ENCODE measurements around the gene HCFC1. TPM values are rescaled to one million over a fixed set of nuclear protein-coding genes. Genes with fewer than 3 reads are reported as not detected.

The HCFC1 gene
- total and polyA plus RNA-seq, 2 of the 8 experiments (the other 6 are each of a cell fraction or from before 2014, with no cell fraction given) = 24.9 to 117 TPM

DNA sequence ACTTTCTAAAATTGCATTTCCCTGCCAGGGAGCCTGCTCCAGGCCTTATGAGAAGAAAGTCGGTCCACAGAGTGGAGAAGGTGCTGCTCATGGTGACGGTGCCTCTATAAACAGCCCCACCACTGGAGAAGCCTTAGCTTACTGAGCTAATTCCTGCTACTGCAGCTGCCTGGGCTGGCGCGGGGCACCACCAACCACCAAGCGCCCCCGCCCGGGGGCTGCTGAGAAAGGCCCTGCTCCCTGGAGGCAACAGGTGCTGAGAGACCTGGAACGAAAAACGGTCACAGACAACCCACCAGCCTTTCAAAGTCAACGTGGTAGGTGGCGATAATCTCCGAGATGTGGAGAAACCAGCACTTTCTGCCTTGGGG, 2.9 kb downstream of the HCFC1 start:
- ChIA-PET POLR2A (ENCODE audit: partially characterized antibody) (interaction anchor here (1.0 to 4.0 kb wide), 12 partner anchors 11 to 191 kb away, joined by 3 to 26 read pairs (median 4); partner anchors contain the start of genes ARHGAP4 and RENBP), CTCF (ENCODE audit: partially characterized antibody) (interaction anchor here (1.1 to 11.2 kb wide), 4 partner anchors 21 to 90 kb away, joined by 4 to 102 read pairs (median 5); partner anchors contain the start of gene RENBP)
- H2BK5ac ChIP-seq (ENCODE audit: low read depth, low read length) = no peak overlapping the region
- H3K4me3 ChIP-seq (ENCODE audit: extremely low read depth in 1 of 4, insufficient read depth in 2 of 4, low read depth in 3 of 4, low read length in 4 of 4) = peak overlapping the region; percentile 64 to 99 (median 82); a peak in 7 of 8 replicates
- no peak overlapping the region for H3K4ac ChIP-seq (replicated peaks; ENCODE audit: insufficient read length, low read depth, low read length)
- peaks cover 44 to 70% of the 10 kb centered on the region in 2 experiments for H3K79me2 ChIP-seq (ENCODE audit: control insufficient read depth in 1 of 2, insufficient read depth in 2 of 2, low read length in 2 of 2)
- H3K23ac ChIP-seq (ENCODE audit: insufficient read length) = no peak overlapping the region
- H2AK5ac ChIP-seq (ENCODE audit: low read depth, low read length) = no peak overlapping the region
- no peaks in the 10 kb centered on the region for H3K27me3 ChIP-seq (replicated peaks in 1 of 4; ENCODE audit: control insufficient read depth in 3 of 4, extremely low read depth in 1 of 4, insufficient read depth in 3 of 4, low read length in 3 of 4)
- no peak overlapping the region for H4K8ac ChIP-seq (ENCODE audit: extremely low read depth, insufficient read depth, low read length)
- H2BK20ac ChIP-seq (ENCODE audit: low read length) = no peak overlapping the region
- H3K9me3 ChIP-seq (ENCODE audit: insufficient read depth in 2 of 2, low read depth in 1 of 2, low read length in 1 of 2) = no peaks in the 10 kb centered on the region
- H3K4me2 ChIP-seq (ENCODE audit: insufficient read depth in 1 of 2, low read depth in 2 of 2, low read length in 2 of 2) = peak overlapping the region; percentile 66 to 85
- no peak overlapping the region for H2AFZ ChIP-seq (ENCODE audit: low read length)
- H2BK120ac ChIP-seq (replicated peaks; ENCODE audit: low read depth, low read length) = no peak overlapping the region
- peaks cover 8% of the 10 kb centered on the region; the same call in 1 of the 2 replicates for H3K23me2 ChIP-seq (ENCODE audit: low read depth, low read length)
- H4K91ac ChIP-seq (replicated peaks; ENCODE audit: insufficient read length, low read length) = no peak overlapping the region
- no peak overlapping the region for H3K14ac ChIP-seq (ENCODE audit: insufficient read length)
- FAIRE-seq (no peak), DNase-seq (ENCODE audit: low read depth in 1 of 2, low spot score in 2 of 2) (no peak)
- H3K9ac ChIP-seq (replicated peaks in 1 of 4; ENCODE audit: extremely low read depth in 1 of 4, low read depth in 3 of 4, low read length in 3 of 4) = no peak overlapping the region
- H3K79me1 ChIP-seq (ENCODE audit: low read depth, low read length) = no peaks in the 10 kb centered on the region; the same call in 1 of the 2 replicates
- H3K36me3 ChIP-seq (ENCODE audit: control insufficient read depth in 2 of 4, insufficient read depth in 4 of 4, low read length in 3 of 4) = 0 out of 8 replicates have a peak, but pooled peaks cover 0 to under 1% (median 0%) of the 10 kb centered on the region in 4 experiments
- H4K20me1 ChIP-seq (replicated peaks in 1 of 2; ENCODE audit: control insufficient read depth in 1 of 2, insufficient read depth in 2 of 2, low read length in 2 of 2) = peaks cover 18 to 29% of the 10 kb centered on the region in 2 experiments
- H3K27ac ChIP-seq (ENCODE audit: low read depth, low read length) = no peak overlapping the region
- no peak overlapping the region for H2BK12ac ChIP-seq (ENCODE audit: low read depth, low read length)
- H4K5ac ChIP-seq (ENCODE audit: insufficient read length, low read depth, low read length) = no peak overlapping the region
- H3K4me1 ChIP-seq (replicated peaks in 1 of 4; ENCODE audit: control insufficient read depth in 3 of 4, insufficient read depth in 4 of 4, low read length in 3 of 4) = peaks cover 4 to 23% (median 15%) of the 10 kb centered on the region in 4 experiments
- no peak overlapping the region for H2BK15ac ChIP-seq (ENCODE audit: low read length)
- 29% methylated on average over 12 of the region's 12 CpGs; no CpG with 5 or more reads in 1 of the 2 experiments for WGBS, 2 experiments (ENCODE audit: extremely low coverage in 1 of 2, insufficient coverage in 1 of 2, insufficient read length in 1 of 2, insufficient replicate concordance in 2 of 2, low coverage in 1 of 2, low lambda C conversion rate in 2 of 2, missing lambda C conversion rate in 1 of 2)
- H3K18ac ChIP-seq (ENCODE audit: extremely low read depth, low read length) = no peak overlapping the region
- H3K56ac ChIP-seq (replicated peaks; ENCODE audit: insufficient read length, low read depth, low read length) = no peak overlapping the region
- no peak for TF ChIP-seq JUND (IDR thresholded peaks at IDR 0.05; ENCODE audit: low read length)
- TF ChIP-seq CEBPB (IDR thresholded peaks at IDR 0.05; ENCODE audit: low read depth, low read length) = no peak
- TF ChIP-seq CBX5 (IDR thresholded peaks at IDR 0.05; ENCODE audit: low read depth, low read length) = no peak
- TF ChIP-seq CBX8 (IDR thresholded peaks at IDR 0.05; ENCODE audit: borderline replicate concordance, low read depth, low read length) = no peak
- TF ChIP-seq ZNF274 (IDR thresholded peaks at IDR 0.05; ENCODE audit: borderline replicate concordance, extremely low read depth, low read length) = no peak
- TF ChIP-seq SP2 (IDR thresholded peaks at IDR 0.05; ENCODE audit: low read length) = no peak
- no peak for TF ChIP-seq SUZ12 (IDR thresholded peaks at IDR 0.05; ENCODE audit: low read length)
- no peak for TF ChIP-seq HDAC2 (IDR thresholded peaks at IDR 0.05; ENCODE audit: borderline replicate concordance in 1 of 2, low read depth in 2 of 2, low read length in 2 of 2)
- TF ChIP-seq, protein P1, sequence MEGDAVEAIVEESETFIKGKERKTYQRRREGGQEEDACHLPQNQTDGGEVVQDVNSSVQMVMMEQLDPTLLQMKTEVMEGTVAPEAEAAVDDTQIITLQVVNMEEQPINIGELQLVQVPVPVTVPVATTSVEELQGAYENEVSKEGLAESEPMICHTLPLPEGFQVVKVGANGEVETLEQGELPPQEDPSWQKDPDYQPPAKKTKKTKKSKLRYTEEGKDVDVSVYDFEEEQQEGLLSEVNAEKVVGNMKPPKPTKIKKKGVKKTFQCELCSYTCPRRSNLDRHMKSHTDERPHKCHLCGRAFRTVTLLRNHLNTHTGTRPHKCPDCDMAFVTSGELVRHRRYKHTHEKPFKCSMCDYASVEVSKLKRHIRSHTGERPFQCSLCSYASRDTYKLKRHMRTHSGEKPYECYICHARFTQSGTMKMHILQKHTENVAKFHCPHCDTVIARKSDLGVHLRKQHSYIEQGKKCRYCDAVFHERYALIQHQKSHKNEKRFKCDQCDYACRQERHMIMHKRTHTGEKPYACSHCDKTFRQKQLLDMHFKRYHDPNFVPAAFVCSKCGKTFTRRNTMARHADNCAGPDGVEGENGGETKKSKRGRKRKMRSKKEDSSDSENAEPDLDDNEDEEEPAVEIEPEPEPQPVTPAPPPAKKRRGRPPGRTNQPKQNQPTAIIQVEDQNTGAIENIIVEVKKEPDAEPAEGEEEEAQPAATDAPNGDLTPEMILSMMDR (IDR thresholded peaks at IDR 0.05; ENCODE audit: control extremely low read depth in 1 of 3, insufficient read depth in 1 of 3, low read depth in 1 of 3, low read length in 3 of 3) = no peak
- no peak for TF ChIP-seq RAD21 (IDR thresholded peaks at IDR 0.05 in 1 of 2, conservative IDR thresholded peaks at IDR 0.05 in 1 of 2; ENCODE audit: low read depth in 2 of 2, low read length in 2 of 2)
- TF ChIP-seq TEAD4 (IDR thresholded peaks at IDR 0.05; ENCODE audit: low read depth, low read length) = no peak
